ENCODE results near the gene HNF4A. TPM values are rescaled to one million over a fixed set of nuclear protein-coding genes. Genes with fewer than 3 reads are reported as not detected.

Gene HNF4A
- polyA plus RNA-seq, 3 donors from 2014 or later = not detected

- no peaks in the 10 kb centered on the region for H3K9me3 Mint-ChIP-seq
- H3K36me3 Mint-ChIP-seq = no peaks in the 10 kb centered on the region
- H3K4me1 Mint-ChIP-seq = no peaks in the 10 kb centered on the region
- no peak overlapping the region for H3K4me3 Mint-ChIP-seq
- no peak overlapping the region for H3K27ac Mint-ChIP-seq
- peaks cover 0 to 6% (median 3%) of the 10 kb centered on the region in 3 donors for H3K27me3 Mint-ChIP-seq (ENCODE audit: low read depth in 3 of 3)
- DNase-seq = no peak
These were observed 80.3 kb downstream of the HNF4A start for GRCh38 chr20:44435630-44436335.

- Mint-ChIP-seq H3K4me3 (no peak overlapping the region), H3K36me3 (no peaks in the 10 kb centered on the region), H3K9me3 (no peaks in the 10 kb centered on the region), H3K4me1 (no peaks in the 10 kb centered on the region), H3K27ac (no peak overlapping the region), H3K27me3 (ENCODE audit: low read depth in 3 of 3) (peaks cover 0 to 6% (median 4%) of the 10 kb centered on the region in 3 donors)
- no peak for DNase-seq
These were observed 80.9 kb downstream of the HNF4A start for GRCh38 chr20:44436393-44436792.

DNA sequence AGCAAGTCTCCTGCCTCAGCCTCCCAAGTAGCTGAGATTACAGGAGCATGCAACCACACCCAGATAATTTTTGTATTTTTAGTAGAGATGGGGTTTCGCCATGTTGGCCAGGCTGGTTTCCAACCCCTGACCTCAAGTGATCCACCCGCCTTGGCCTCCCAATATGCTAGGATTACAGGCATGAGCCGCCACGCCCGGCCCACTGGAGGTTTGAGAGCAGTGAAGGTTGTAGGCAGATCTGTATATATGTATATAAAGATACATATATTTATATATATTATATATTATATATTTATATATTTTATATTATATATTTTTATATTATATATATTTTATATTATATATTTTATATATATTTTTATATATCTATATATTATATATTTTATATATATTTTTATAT, 82.0 kb downstream of the HNF4A start:
- Mint-ChIP-seq H3K4me3 (no peak overlapping the region), H3K27me3 (ENCODE audit: low read depth in 3 of 3) (peaks cover 0 to 6% (median 2%) of the 10 kb centered on the region in 3 donors), H3K4me1 (no peaks in the 10 kb centered on the region), H3K36me3 (no peaks in the 10 kb centered on the region), H3K9me3 (no peaks in the 10 kb centered on the region), H3K27ac (no peak overlapping the region)
- DNase-seq = no peak

- no peak for DNase-seq
- Mint-ChIP-seq H3K9me3 (no peaks in the 10 kb centered on the region), H3K27me3 (ENCODE audit: low read depth in 3 of 3) (peaks cover under 1 to 6% (median 2%) of the 10 kb centered on the region in 3 donors), H3K27ac (no peak overlapping the region), H3K4me3 (no peak overlapping the region), H3K36me3 (no peaks in the 10 kb centered on the region), H3K4me1 (no peaks in the 10 kb centered on the region)
These were observed 83.3 kb downstream of the HNF4A start for GRCh38 chr20:44438782-44439181.

GRCh38 chr20:44439318-44439717, 83.8 kb downstream of the HNF4A start:
- no peak for DNase-seq
- peaks cover 2 to 6% (median 3%) of the 10 kb centered on the region in 3 donors for H3K27me3 Mint-ChIP-seq (ENCODE audit: low read depth in 3 of 3)
- H3K4me3 Mint-ChIP-seq = no peak overlapping the region
- no peaks in the 10 kb centered on the region for H3K9me3 Mint-ChIP-seq
- no peaks in the 10 kb centered on the region for H3K4me1 Mint-ChIP-seq
- H3K27ac Mint-ChIP-seq = no peak overlapping the region
- no peaks in the 10 kb centered on the region for H3K36me3 Mint-ChIP-seq

DNA sequence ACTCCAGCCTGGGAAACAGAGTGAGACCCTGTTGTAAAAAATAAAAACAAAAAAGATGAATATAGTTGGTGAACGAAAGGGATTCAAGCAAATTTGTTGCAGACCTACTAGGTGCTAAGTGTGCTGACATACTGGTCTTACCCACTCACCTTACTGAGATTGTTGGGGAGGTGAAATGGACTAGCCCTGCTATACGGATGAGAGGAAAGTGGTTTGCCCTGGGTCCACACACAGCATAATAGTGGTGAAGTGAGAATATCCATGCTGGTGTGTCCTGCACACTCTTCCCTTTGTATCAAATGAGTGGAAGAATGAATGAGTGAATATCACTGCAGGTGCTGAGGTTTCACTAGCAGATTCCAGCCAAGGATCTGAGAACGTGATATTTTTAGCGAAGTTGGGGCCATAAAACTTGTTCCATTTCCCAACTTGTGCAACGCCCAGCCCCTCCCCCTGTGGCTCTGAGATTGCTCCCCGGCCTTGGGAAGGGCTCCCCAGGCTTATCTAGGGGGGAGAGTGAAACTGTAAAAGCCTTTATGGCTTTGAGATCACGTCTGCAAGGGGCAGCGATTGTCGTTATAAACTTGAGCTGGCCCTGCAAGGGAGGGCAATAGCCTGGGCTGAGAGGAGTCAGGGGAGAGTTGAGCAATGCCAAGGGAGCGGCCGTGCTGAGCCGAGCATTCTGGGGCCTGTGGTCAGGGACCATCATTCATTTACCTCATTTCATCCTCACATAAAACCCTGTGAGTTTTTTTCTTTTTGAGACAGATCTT, 87.0 kb downstream of the HNF4A start:
- no peaks in the 10 kb centered on the region for H3K36me3 Mint-ChIP-seq
- no peak for DNase-seq
- H3K27ac Mint-ChIP-seq = no peak overlapping the region
- H3K9me3 Mint-ChIP-seq = no peaks in the 10 kb centered on the region
- H3K4me3 Mint-ChIP-seq = no peak overlapping the region
- H3K4me1 Mint-ChIP-seq = no peaks in the 10 kb centered on the region
- peaks cover 2 to 9% (median 3%) of the 10 kb centered on the region in 3 donors for H3K27me3 Mint-ChIP-seq (ENCODE audit: low read depth in 3 of 3)

GRCh38 chr20:44445742-44446710, 90.5 kb downstream of the HNF4A start:
- Mint-ChIP-seq H3K27ac (no peak overlapping the region), H3K27me3 (ENCODE audit: low read depth in 3 of 3) (peaks cover 0 to 10% (median 3%) of the 10 kb centered on the region in 3 donors), H3K4me1 (no peaks in the 10 kb centered on the region), H3K9me3 (no peaks in the 10 kb centered on the region), H3K36me3 (no peaks in the 10 kb centered on the region), H3K4me3 (no peak overlapping the region)
- no peak for DNase-seq

DNA sequence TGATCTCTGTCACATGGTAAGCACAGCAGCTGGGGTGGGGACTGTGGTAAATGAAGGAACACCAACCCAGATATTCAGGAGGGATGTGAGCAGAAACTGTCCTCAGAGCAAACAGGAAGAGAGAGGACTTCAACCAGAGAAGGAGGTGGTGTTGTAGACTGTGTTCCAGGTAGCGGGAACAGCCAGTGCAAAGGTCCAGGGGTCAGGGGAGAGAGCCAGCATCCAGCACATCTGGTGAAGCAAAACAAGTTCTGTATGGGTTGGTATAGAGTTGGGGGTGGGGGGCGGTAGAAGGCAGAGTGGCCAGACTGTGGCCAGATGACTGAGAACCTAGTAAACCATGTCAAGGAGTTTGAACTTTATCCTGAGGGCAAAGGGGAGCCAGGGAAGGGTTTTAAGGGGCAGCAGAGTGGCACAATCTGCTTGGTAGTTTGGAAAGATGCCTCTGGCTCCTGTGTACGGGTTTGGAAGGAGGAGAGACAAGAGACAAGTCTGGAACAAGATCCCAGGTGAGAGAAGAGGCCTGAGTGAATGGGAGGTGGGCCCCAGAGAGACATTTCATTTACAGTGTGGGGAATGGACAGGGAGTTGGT, 92.4 kb downstream of the HNF4A start:
- H3K36me3 Mint-ChIP-seq = no peaks in the 10 kb centered on the region
- H3K9me3 Mint-ChIP-seq = no peaks in the 10 kb centered on the region
- H3K27me3 Mint-ChIP-seq (ENCODE audit: low read depth in 3 of 3) = peaks cover 0 to 10% (median 3%) of the 10 kb centered on the region in 3 donors
- peak overlapping the region in 1 of 6 donors; percentile 9 for H3K27ac Mint-ChIP-seq
- no peak overlapping the region for H3K4me3 Mint-ChIP-seq
- DNase-seq = no peak
- H3K4me1 Mint-ChIP-seq = no peaks in the 10 kb centered on the region

DNA sequence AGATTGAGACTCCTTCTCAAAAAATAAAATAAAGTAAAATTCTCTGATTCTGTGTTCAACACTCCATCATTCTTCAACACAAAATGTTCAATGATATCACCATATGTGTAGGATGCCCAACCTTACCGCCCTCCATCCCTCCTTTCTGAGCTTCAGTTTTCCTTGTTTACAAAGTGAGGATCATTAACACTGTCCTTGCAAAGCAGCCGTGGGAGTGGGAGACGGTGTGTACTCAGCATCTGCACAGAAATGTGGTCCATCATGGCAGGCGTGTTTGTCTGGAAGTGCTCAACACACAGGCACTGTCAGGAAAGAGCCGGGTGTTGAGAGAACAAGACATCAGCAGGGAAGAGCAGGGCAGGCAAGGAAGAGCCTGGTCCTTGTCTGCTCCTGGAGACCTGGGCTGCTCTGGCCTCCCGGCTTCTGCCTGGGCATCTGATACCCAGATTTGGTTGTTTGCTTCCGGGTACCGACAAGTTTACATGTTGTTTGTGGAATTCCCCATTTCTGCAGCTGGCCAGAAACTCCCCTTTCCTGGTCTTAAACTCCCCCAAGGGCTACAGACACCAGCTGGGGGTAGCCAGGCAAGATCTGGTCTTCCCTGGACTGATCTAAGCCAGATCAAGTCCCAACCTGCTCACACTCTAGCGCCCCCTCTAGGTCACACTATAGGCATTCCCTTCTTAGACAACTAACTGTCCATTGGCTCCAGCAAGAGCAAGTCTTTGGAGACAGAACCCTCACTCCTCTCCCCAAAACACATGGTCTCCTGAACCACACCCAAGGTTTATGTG, 93.5 kb downstream of the HNF4A start:
- Mint-ChIP-seq H3K36me3 (no peaks in the 10 kb centered on the region), H3K4me3 (no peak overlapping the region), H3K27ac (no peak overlapping the region), H3K9me3 (no peaks in the 10 kb centered on the region), H3K27me3 (ENCODE audit: low read depth in 3 of 3) (peaks cover 0 to 10% (median 1%) of the 10 kb centered on the region in 3 donors), H3K4me1 (no peaks in the 10 kb centered on the region)
- DNase-seq = no peak

GRCh38 chr20:44449864-44450263, 94.4 kb downstream of the HNF4A start:
- Mint-ChIP-seq H3K27ac (no peak overlapping the region), H3K4me3 (no peak overlapping the region), H3K27me3 (ENCODE audit: low read depth in 3 of 3) (peaks cover 0 to 10% (median 0%) of the 10 kb centered on the region in 3 donors), H3K9me3 (no peaks in the 10 kb centered on the region), H3K36me3 (no peaks in the 10 kb centered on the region), H3K4me1 (no peaks in the 10 kb centered on the region)
- no peak for DNase-seq

DNA sequence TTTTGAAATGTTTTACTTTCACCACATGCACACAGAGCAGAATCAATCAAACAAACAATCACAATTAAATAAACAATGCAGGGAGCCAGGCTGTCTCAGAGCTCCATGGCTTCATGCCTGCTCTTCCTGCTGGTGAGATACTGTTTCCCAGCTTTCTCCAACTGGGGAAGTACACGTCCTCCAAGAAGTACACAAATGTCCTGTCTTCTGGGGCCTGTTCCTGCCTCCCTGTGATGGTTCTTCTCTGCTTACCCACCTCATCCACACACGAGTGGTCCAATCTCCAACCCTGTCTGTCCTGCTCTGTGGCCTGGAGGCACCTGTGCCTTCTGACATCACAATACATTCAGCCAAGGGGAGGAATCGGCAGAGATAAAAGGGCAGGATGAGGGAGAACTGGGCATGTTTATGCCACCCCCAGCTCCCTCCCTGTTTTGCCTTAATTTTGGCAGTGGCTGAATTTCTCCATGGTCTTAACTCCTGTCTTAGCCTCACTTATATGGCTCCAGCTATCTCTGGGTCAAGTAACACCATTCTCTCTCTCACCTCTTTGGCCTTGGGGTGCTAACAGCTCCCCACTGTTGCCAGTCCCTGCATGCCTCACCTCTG, 94.9 kb downstream of the HNF4A start:
- Mint-ChIP-seq H3K27ac (no peak overlapping the region), H3K36me3 (no peaks in the 10 kb centered on the region), H3K9me3 (no peaks in the 10 kb centered on the region), H3K4me3 (no peak overlapping the region), H3K27me3 (ENCODE audit: low read depth in 3 of 3) (peaks cover 0 to 7% (median 0%) of the 10 kb centered on the region in 3 donors), H3K4me1 (no peaks in the 10 kb centered on the region)
- DNase-seq = no peak

DNA sequence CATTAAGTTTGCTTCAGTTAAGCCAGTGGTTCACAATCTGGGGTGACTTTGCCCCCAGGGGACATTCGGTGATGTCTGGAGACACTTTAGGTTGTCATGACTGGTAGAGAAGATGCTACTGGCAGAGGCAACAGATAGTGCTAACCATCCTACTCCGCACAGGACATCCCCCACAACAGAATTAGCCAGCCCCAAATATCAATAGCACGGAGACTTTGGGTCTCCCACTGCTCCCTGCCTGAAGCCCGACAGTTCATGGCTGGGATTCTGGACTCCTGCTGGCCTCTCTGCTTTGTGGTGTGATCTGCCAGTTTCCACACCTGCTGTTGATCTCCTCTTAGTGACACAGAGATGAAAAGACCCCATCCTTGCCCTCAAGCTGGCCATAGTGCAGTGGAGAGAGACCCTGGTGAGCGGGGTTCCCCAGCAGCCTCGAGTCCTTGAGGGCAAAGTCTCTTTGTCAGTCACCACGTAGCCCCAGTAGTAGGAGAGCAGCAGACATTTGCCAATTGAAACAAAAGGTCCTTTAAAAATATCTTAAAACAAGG, 95.5 kb downstream of the HNF4A start:
- Mint-ChIP-seq H3K9me3 (no peaks in the 10 kb centered on the region), H3K4me1 (no peaks in the 10 kb centered on the region), H3K36me3 (no peaks in the 10 kb centered on the region), H3K4me3 (no peak overlapping the region), H3K27ac (no peak overlapping the region), H3K27me3 (ENCODE audit: low read depth in 3 of 3) (peaks cover 0 to 9% (median 0%) of the 10 kb centered on the region in 3 donors)
- no peak for DNase-seq
